Esophagus squamous epithelium (tissue), 5 donors: Measurements from ENCODE around the gene PCSK5. TPM values are rescaled to one million over a fixed set of nuclear protein-coding genes. Genes with fewer than 3 reads are reported as not detected.

Experiments used
- DNase-seq: peaks from one replicate; lab custom pipeline; 2025; lab: John Stamatoyannopoulos, UW
- H3K27ac ChIP-seq, 4 donors: fragments of 200-600 bp; sonication (generic); one replicate each; pipeline ENCODE4 v1.5.1; 2016 to 2019; ENCODE audit warnings: mild to moderate bottlenecking in 1 of 4
- H3K27me3 ChIP-seq, 4 donors: fragments of 200-600 bp; sonication (generic); 1 replicate in 3 of 4; 2 replicates in 1 of 4; pipeline versions ENCODE4 v1.5.1 to v1.6.0; 2017 to 2021; ENCODE audit warnings: antibody characterized with exemption in 1 of 4
- H3K36me3 ChIP-seq, 3 donors: fragments of 200-600 bp; sonication (generic); one replicate each; pipeline ENCODE4 v1.5.1; 2016 to 2019
- H3K4me1 ChIP-seq, 3 donors: fragments of 200-600 bp; sonication (generic); one replicate each; pipeline ENCODE4 v1.5.1; 2017 to 2019
- H3K4me3 ChIP-seq, 4 donors: fragments of 200-600 bp; sonication (generic); 1 replicate in 3 of 4; 2 replicates in 1 of 4; pipeline ENCODE4 v1.5.1; 2016 to 2019; ENCODE audit warnings: mild to moderate bottlenecking in 2 of 4, moderate library complexity in 1 of 4
- H3K9me3 ChIP-seq, 3 donors: fragments of 200-600 bp; sonication (generic); one replicate each; pipeline ENCODE4 v1.5.1; 2016 to 2019
- POLR2A ChIP-seq, 4 donors: fragments of 450-650 bp; IDR thresholded peaks; one replicate each; pipeline ENCODE4 v1.6.1; 2017; ENCODE audit warnings: antibody characterized with exemption in 4 of 4, mild to moderate bottlenecking in 4 of 4, moderate library complexity in 3 of 4
- WGBS, 2 donors: methylation state at CpG; one replicate each; pipeline ENCODE4 v1.1.5; 2018; 5-methylcytosine and 5-hydroxymethylcytosine counted together
- intact Hi-C: fragments of 100-400 bp; cut with DNase I; formaldehyde crosslinking; loops from one replicate; pipeline ENCODE4 v1.15.0; 2022
- total RNA-seq, 4 donors: library from RNA; depleted of rRNA; stranded (reverse); fragments of >200 nt; gene quantifications; one replicate each; pipeline ENCODE4 v1.1.0, GENCODE V29; 2016
- TF ChIP-seq, protein P1 (sequence below), 6 experiments: fragments of 450-650 bp in 4 of 6; fragments of 200-600 bp in 2 of 6; sonication (generic) in 2 of 6; IDR thresholded peaks; one replicate each; pipeline ENCODE4 v1.5.1; 2016 to 2019; ENCODE audit warnings: antibody characterized with exemption in 6 of 6, mild to moderate bottlenecking in 4 of 6, moderate library complexity in 4 of 6
- donor health status: DM: yes; HTN: yes; CAD: no.

The PCSK5 gene
- total RNA-seq, 4 donors from 2014 or later, result 8.4 to 33.8 (median 24.2) TPM

DNA sequence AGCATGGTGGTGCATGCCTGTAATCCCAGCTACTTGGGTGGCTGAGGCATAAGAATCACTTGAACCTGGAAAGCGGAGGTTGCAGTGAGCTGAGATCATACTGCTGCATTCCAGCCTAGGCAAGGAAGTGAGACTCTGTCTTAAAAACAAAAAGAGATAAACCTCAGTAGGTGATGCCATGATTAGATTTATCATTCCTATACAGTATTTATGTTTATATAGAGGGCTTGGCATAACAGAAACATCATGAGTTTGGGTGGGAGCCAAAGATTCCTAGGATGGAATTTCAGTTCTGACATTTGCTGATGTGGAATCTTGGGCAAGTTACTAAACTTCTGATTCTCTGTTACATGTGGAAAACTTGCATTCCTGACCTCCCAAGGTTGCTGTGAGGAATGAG is 481.4 kb downstream of the PCSK5 start:
- 81 to 88% methylated on average over 1 of the region's 1 CpG for WGBS, 2 donors
- Histone ChIP-seq H3K36me3 (no peaks in the 10 kb centered on the region), H3K9me3 (no peaks in the 10 kb centered on the region), H3K4me3 (no peak overlapping the region), H3K27me3 (peaks cover 0 to 37% (median 0%) of the 10 kb centered on the region in 4 donors), H3K27ac (peak overlapping the region in 2 of 4 donors; percentile 40 to 72), H3K4me1 (peaks cover 5 to 44% (median 21%) of the 10 kb centered on the region in 3 donors)
- TF ChIP-seq, protein P1, sequence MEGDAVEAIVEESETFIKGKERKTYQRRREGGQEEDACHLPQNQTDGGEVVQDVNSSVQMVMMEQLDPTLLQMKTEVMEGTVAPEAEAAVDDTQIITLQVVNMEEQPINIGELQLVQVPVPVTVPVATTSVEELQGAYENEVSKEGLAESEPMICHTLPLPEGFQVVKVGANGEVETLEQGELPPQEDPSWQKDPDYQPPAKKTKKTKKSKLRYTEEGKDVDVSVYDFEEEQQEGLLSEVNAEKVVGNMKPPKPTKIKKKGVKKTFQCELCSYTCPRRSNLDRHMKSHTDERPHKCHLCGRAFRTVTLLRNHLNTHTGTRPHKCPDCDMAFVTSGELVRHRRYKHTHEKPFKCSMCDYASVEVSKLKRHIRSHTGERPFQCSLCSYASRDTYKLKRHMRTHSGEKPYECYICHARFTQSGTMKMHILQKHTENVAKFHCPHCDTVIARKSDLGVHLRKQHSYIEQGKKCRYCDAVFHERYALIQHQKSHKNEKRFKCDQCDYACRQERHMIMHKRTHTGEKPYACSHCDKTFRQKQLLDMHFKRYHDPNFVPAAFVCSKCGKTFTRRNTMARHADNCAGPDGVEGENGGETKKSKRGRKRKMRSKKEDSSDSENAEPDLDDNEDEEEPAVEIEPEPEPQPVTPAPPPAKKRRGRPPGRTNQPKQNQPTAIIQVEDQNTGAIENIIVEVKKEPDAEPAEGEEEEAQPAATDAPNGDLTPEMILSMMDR (IDR thresholded peaks at IDR 0.05), result no peak
- TF ChIP-seq POLR2A (IDR thresholded peaks at IDR 0.05), result no peak
- no peak for DNase-seq
- intact Hi-C loops, result no loop called here

- intact Hi-C loops, result no loop called here
- H3K4me1 ChIP-seq, result peaks cover 5 to 44% (median 21%) of the 10 kb centered on the region in 3 donors
- H3K27ac ChIP-seq, result peak overlapping the region in 2 of 4 donors; percentile 40 to 72
- peaks cover 0 to 32% (median 0%) of the 10 kb centered on the region in 4 donors for H3K27me3 ChIP-seq
- H3K4me3 ChIP-seq, result no peak overlapping the region
- H3K36me3 ChIP-seq, result no peaks in the 10 kb centered on the region
- TF ChIP-seq, protein P1 (IDR thresholded peaks at IDR 0.05), result no peak
- no peak for TF ChIP-seq POLR2A (IDR thresholded peaks at IDR 0.05)
- no peak for DNase-seq
- H3K9me3 ChIP-seq, result no peaks in the 10 kb centered on the region
Observed at GRCh38 chr9:76372336-76372735, 481.9 kb downstream of the PCSK5 start.

GRCh38 chr9:76373173-76373783 is 482.8 kb downstream of the PCSK5 start:
- no peak overlapping the region for H3K4me3 ChIP-seq
- H3K4me1 ChIP-seq, result peaks cover 5 to 44% (median 21%) of the 10 kb centered on the region in 3 donors
- peak overlapping the region in 3 of 4 donors; percentile 12 to 72 (median 58) for H3K27ac ChIP-seq
- 17 to 26% methylated on average over 4 of the region's 4 CpGs for WGBS, 2 donors
- no peak for DNase-seq
- TF ChIP-seq POLR2A (IDR thresholded peaks at IDR 0.05), result no peak
- TF ChIP-seq, protein P1 (IDR thresholded peaks at IDR 0.05), result no peak
- H3K9me3 ChIP-seq, result no peaks in the 10 kb centered on the region
- H3K27me3 ChIP-seq, result peaks cover 0 to 25% (median 0%) of the 10 kb centered on the region in 4 donors
- H3K36me3 ChIP-seq, result no peaks in the 10 kb centered on the region
- intact Hi-C loops, result no loop called here

DNA sequence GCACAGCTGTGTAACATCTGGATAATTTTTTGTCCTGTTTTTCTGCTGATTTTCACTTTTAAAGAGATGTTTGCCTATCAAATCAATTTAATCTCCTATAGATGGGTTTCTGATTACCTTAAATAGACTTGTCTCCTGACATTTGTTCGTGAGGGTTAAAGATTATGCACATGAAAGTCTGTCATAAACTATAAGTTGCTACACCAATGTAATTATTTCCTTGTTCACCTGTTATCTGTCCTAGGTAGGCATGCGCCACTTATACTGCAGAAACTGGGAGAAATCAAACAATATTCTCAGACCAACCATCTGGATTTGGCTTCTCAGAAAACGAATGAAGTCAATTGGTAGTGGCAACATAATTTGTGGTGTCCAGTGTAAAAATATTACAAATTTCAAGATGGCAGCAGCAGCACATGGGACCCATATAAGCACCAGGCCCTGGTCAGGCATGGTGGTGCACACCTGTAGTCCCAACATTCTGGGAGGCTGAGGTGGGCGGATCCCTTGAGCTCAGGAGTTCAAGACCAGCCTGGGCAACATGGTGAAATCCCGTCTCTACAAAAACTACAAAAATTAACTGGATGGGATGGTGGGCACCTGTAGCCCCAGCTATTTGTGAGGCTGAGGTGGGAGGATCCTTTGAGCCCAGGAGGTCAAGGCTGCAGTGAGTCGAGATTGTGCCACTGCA is 483.5 kb downstream of the PCSK5 start:
- Histone ChIP-seq H3K27me3 (peaks cover 0 to 18% (median 0%) of the 10 kb centered on the region in 4 donors), H3K9me3 (no peaks in the 10 kb centered on the region), H3K4me3 (no peak overlapping the region), H3K27ac (peak overlapping the region in 3 of 4 donors; percentile 24 to 72 (median 39)), H3K36me3 (no peaks in the 10 kb centered on the region), H3K4me1 (peaks cover 5 to 44% (median 21%) of the 10 kb centered on the region in 3 donors)
- WGBS, 2 donors, result 71 to 82% methylated on average over 6 of the region's 6 CpGs
- no peak for DNase-seq
- TF ChIP-seq POLR2A (IDR thresholded peaks at IDR 0.05), result no peak
- TF ChIP-seq, protein P1 (IDR thresholded peaks at IDR 0.05), result no peak
- intact Hi-C loops, result no loop called here
